WI38 (cell line): ENCODE measurements around the gene TEX2.

Experiments used
- H3K4me3 ChIP-seq: 2 replicates; pipeline ENCODE4 v1.5.1; 2011; ENCODE audit warnings: low read depth, mild to moderate bottlenecking, control low read depth, low read length
- CTCF ChIP-seq: IDR thresholded peaks from 2 replicates; pipeline ENCODE4 v1.5.1; 2012; ENCODE audit warnings: low read depth, mild to moderate bottlenecking, control low read depth, low read length

Gene TEX2

GRCh38 chr17:64120159-64120810 is 142.8 kb downstream of the TEX2 start:
- H3K4me3 ChIP-seq = no peak overlapping the region
- TF ChIP-seq CTCF = no peak

GRCh38 chr17:64117981-64118979 is 144.8 kb downstream of the TEX2 start:
- no peak for TF ChIP-seq CTCF
- no peak overlapping the region for H3K4me3 ChIP-seq

GRCh38 chr17:64115822-64116534 is 147.1 kb downstream of the TEX2 start:
- TF ChIP-seq CTCF = no peak
- H3K4me3 ChIP-seq = no peak overlapping the region

- TF ChIP-seq CTCF = no peak
Measured at GRCh38 chr17:64115043-64115698, 147.9 kb downstream of the TEX2 start.

GRCh38 chr17:64113006-64113405 is 150.1 kb downstream of the TEX2 start:
- H3K4me3 ChIP-seq = no peak overlapping the region
- no peak for TF ChIP-seq CTCF

More at GRCh38 chr17:64115043-64115698, 147.9 kb downstream of the TEX2 start:
- H3K4me3 ChIP-seq = no peak overlapping the region

GRCh38 chr17:64111831-64112230 is 151.2 kb downstream of the TEX2 start:
- no peak for TF ChIP-seq CTCF
- no peak overlapping the region for H3K4me3 ChIP-seq
